GM23338 (cell line): ENCODE data around the gene CRY1.

Source experiments
- CTCF ChIP-seq, 2 experiments: fragments of 200-600 bp in 1 of 2; sonication (generic) in 1 of 2; conservative IDR thresholded peaks; 2 replicates each; pipeline versions ENCODE4 v1.5.1 to v1.6.1; 2016 to 2017; ENCODE audit warnings: antibody characterized with exemption in 2 of 2, low read depth in 2 of 2, mild to moderate bottlenecking in 2 of 2, moderate library complexity in 1 of 2
- EZH2phosphoT487 ChIP-seq: fragments of 200-600 bp; sonication (generic); IDR thresholded peaks from one replicate; pipeline ENCODE4 v1.8.1; 2018; ENCODE audit warnings: antibody characterized with exemption; ENCODE audit not compliant: unreplicated experiment
- POLR2AphosphoS5 ChIP-seq: IDR thresholded peaks from 2 replicates; pipeline ENCODE4 v1.6.1; 2016; ENCODE audit warnings: antibody characterized with exemption, low read depth

DNA sequence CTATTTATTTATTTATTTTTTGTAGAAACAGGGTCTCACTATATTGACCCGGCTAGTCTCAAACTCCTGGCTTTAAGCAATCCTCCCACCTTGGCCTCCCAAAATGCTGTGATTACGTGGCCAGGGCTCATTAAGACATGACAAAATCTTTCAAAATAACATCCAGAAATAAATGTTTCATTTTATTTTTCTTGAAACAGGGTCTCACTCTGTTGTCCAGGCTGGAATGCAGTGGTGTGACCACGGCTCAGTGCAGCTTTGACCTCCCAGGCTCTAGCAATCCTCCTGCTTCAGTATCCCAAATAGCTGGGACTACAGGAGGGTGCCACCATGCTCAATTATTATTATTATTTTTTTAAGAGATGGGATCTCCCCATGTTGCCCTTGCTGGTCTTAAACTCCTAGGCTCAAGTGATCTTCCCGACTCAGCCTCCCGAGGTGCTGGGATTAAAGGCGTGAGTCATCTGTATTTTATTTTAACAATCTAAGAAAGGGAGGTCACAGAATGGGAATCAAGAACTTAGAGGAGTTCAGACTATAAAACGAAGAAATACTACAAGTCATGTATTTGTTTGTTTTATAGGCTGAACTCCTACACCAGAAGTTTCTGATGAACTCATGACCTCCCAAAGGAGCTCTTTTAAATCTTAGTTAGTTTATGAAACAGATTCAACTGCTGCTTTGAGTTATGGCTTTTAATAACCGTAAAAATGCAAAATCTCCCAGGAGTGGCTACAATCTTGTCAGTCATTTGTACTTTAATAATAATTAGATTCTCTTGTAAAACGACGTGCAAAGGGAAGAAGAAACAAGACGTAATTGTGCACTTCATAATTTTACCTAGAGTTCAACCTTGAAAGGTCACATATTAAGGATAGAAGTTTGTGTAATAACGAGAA is 139.7 kb downstream of the CRY1 start:
- TF ChIP-seq CTCF (conservative IDR thresholded peaks at IDR 0.05; ENCODE audit: low read depth in 2 of 2) (no peak), POLR2AphosphoS5 (no peak), EZH2phosphoT487 (no peak)
